H1 (cell line): ENCODE data around the gene DIP2C. TPM values are rescaled to one million over a fixed set of nuclear protein-coding genes. Genes with fewer than 3 reads are reported as not detected.

Experiments
- CTCF ChIA-PET: fragments of 300-600 bp; sonication (Branson Sonifier 250); formaldehyde crosslinking; loops from one replicate; lab custom pipeline; 2021; ENCODE audit not compliant: partially characterized antibody; lab: Charles Lee
- POLR2A ChIA-PET: fragments of 300-600 bp; sonication (Branson Sonifier 250); formaldehyde crosslinking; loops from one replicate; lab custom pipeline; 2021; ENCODE audit warnings: inconsistent platforms; ENCODE audit not compliant: partially characterized antibody; lab: Charles Lee
- DNase-seq, 2 experiments: peaks; one replicate each; pipeline versions ENCODE4 v3.0.0 to v3.0.0-alpha.2; 2010 to 2022; ENCODE audit warnings: low spot score in 2 of 2, low read depth in 1 of 2, mixed read lengths in 1 of 2
- FAIRE-seq: peaks from 2 replicates; lab custom pipeline; 2011; peaks lifted over from hg19 to GRCh38; lab: Jason Lieb, UNC
- H2AFZ ChIP-seq: 2 replicates; pipeline ENCODE4 v1.8.1; 2012; ENCODE audit warnings: low read length, inconsistent platforms
- H2AK5ac ChIP-seq: 2 replicates; pipeline ENCODE4 v1.6.1; 2013; ENCODE audit warnings: low read depth, low read length
- H2BK120ac ChIP-seq: replicated peaks from 2 replicates; pipeline ENCODE3; 2013; ENCODE audit warnings: low read depth, low read length, inconsistent platforms
- H2BK12ac ChIP-seq: 2 replicates; pipeline ENCODE4 v1.6.1; 2013; ENCODE audit warnings: low read depth, low read length
- H2BK15ac ChIP-seq: 2 replicates; pipeline ENCODE4 v1.6.1; 2013; ENCODE audit warnings: low read length
- H2BK20ac ChIP-seq: 2 replicates; pipeline ENCODE4 v1.6.1; 2013; ENCODE audit warnings: low read length
- H2BK5ac ChIP-seq: 2 replicates; pipeline ENCODE4 v1.6.1; 2013; ENCODE audit warnings: low read depth, low read length
- H3K14ac ChIP-seq: 2 replicates; pipeline ENCODE4 v1.6.1; 2013; ENCODE audit warnings: inconsistent platforms; ENCODE audit not compliant: insufficient read length
- H3K18ac ChIP-seq: 2 replicates; pipeline ENCODE4 v1.6.1; 2013; ENCODE audit warnings: low read length; ENCODE audit errors: extremely low read depth
- H3K23ac ChIP-seq: 2 replicates; pipeline ENCODE4 v1.6.1; 2013; ENCODE audit warnings: inconsistent platforms; ENCODE audit not compliant: insufficient read length
- H3K23me2 ChIP-seq: 2 replicates; pipeline ENCODE4 v1.6.1; 2013; ENCODE audit warnings: low read depth, low read length
- H3K27ac ChIP-seq: 2 replicates; pipeline ENCODE4 v1.6.1; 2011; ENCODE audit warnings: low read depth, low read length, inconsistent platforms
- H3K27me3 ChIP-seq, 4 experiments: replicated peaks in 1 of 4; 1 replicate in 1 of 4; 2 replicates in 3 of 4; pipeline versions ENCODE4 v1.6.1 to v1.8.1; 2011 to 2013; ENCODE audit warnings: low read length in 3 of 4, mild to moderate bottlenecking in 3 of 4, inconsistent platforms in 2 of 4, mixed read lengths in 2 of 4, moderate library complexity in 1 of 4; ENCODE audit not compliant: control insufficient read depth in 3 of 4, insufficient read depth in 3 of 4; ENCODE audit errors: extremely low read depth in 1 of 4
- H3K36me3 ChIP-seq, 4 experiments: 2 replicates each; pipeline versions ENCODE4 v1.6.1 to v1.8.1; 2011 to 2013; ENCODE audit warnings: mild to moderate bottlenecking in 4 of 4, low read length in 3 of 4, moderate library complexity in 2 of 4, control low read depth in 1 of 4, inconsistent platforms in 1 of 4; ENCODE audit not compliant: insufficient read depth in 4 of 4, control insufficient read depth in 2 of 4
- H3K4ac ChIP-seq: replicated peaks from 2 replicates; pipeline ENCODE3; 2013; ENCODE audit warnings: low read length, low read depth, mixed read lengths, inconsistent platforms; ENCODE audit not compliant: insufficient read length
- H3K4me1 ChIP-seq, 4 experiments: replicated peaks in 1 of 4; 1 replicate in 1 of 4; 2 replicates in 3 of 4; pipeline versions ENCODE4 v1.6.1 to v1.8.1; 2011 to 2013; ENCODE audit warnings: low read length in 3 of 4, inconsistent platforms in 2 of 4, mixed read lengths in 1 of 4; ENCODE audit not compliant: insufficient read depth in 4 of 4, control insufficient read depth in 3 of 4
- H3K4me2 ChIP-seq, 2 experiments: 2 replicates each; pipeline versions ENCODE4 v1.6.1 to v1.8.1; 2011 to 2013; ENCODE audit warnings: low read depth in 2 of 2, low read length in 2 of 2, control low read depth in 1 of 2, inconsistent platforms in 1 of 2, mild to moderate bottlenecking in 1 of 2; ENCODE audit not compliant: insufficient read depth in 1 of 2
- H3K4me3 ChIP-seq, 4 experiments: fragments of 200-600, 300-600 bp in 1 of 4; sonication (generic), shearing (Covaris generic), sonication (Bioruptor Twin) in 1 of 4; 2 replicates each; pipeline versions ENCODE4 v1.5.1 to v1.8.1; 2011 to 2016; ENCODE audit warnings: low read length in 4 of 4, low read depth in 3 of 4, control low read depth in 2 of 4, inconsistent platforms in 2 of 4, mild to moderate bottlenecking in 2 of 4, mixed read lengths in 1 of 4, moderate library complexity in 1 of 4; ENCODE audit not compliant: insufficient read depth in 2 of 4; ENCODE audit errors: extremely low read depth in 1 of 4
- H3K56ac ChIP-seq: replicated peaks from 2 replicates; pipeline ENCODE3; 2013; ENCODE audit warnings: low read depth, mild to moderate bottlenecking, mixed read lengths, low read length, inconsistent platforms; ENCODE audit not compliant: insufficient read length
- H3K79me1 ChIP-seq: 2 replicates; pipeline ENCODE4 v1.6.1; 2013; ENCODE audit warnings: low read depth, low read length, control low read depth
- H3K79me2 ChIP-seq, 2 experiments: 2 replicates each; pipeline versions ENCODE4 v1.6.1 to v1.8.1; 2012 to 2013; ENCODE audit warnings: low read length in 2 of 2, mild to moderate bottlenecking in 2 of 2, inconsistent platforms in 1 of 2; ENCODE audit not compliant: insufficient read depth in 2 of 2, control insufficient read depth in 1 of 2
- H3K9ac ChIP-seq, 4 experiments: replicated peaks in 1 of 4; 1 replicate in 1 of 4; 2 replicates in 3 of 4; pipeline versions ENCODE4 v1.6.1 to v1.8.1; 2011 to 2013; ENCODE audit warnings: low read depth in 3 of 4, low read length in 3 of 4, control low read depth in 2 of 4, mild to moderate bottlenecking in 2 of 4, moderate library complexity in 2 of 4, inconsistent platforms in 1 of 4; ENCODE audit errors: extremely low read depth in 1 of 4
- H3K9me3 ChIP-seq, 2 experiments: 2 replicates each; pipeline versions ENCODE4 v1.6.1 to v1.8.1; 2012 to 2013; ENCODE audit warnings: mild to moderate bottlenecking in 2 of 2, moderate library complexity in 2 of 2, control low read depth in 1 of 2, inconsistent platforms in 1 of 2, low read depth in 1 of 2, low read length in 1 of 2, mixed read lengths in 1 of 2; ENCODE audit not compliant: insufficient read depth in 2 of 2
- H4K20me1 ChIP-seq, 2 experiments: replicated peaks in 1 of 2; 2 replicates each; pipeline versions ENCODE3 to v1.8.1; 2011 to 2013; ENCODE audit warnings: inconsistent platforms in 2 of 2, low read length in 2 of 2, mild to moderate bottlenecking in 1 of 2; ENCODE audit not compliant: insufficient read depth in 2 of 2, control insufficient read depth in 1 of 2
- H4K5ac ChIP-seq: 2 replicates; pipeline ENCODE4 v1.6.1; 2013; ENCODE audit warnings: low read length, low read depth, mixed read lengths, inconsistent platforms; ENCODE audit not compliant: insufficient read length
- H4K8ac ChIP-seq: 2 replicates; pipeline ENCODE4 v1.8.0; 2013; ENCODE audit warnings: mild to moderate bottlenecking, moderate library complexity, low read length, inconsistent platforms; ENCODE audit not compliant: insufficient read depth; ENCODE audit errors: extremely low read depth
- H4K91ac ChIP-seq: replicated peaks from 2 replicates; pipeline ENCODE3; 2013; ENCODE audit warnings: low read length, mixed read lengths, inconsistent platforms; ENCODE audit not compliant: insufficient read length
- CEBPB ChIP-seq: IDR thresholded peaks from 2 replicates; pipeline ENCODE4 v1.6.1; 2012; ENCODE audit warnings: low read depth, low read length
- KDM5A ChIP-seq: fragments of 200-600 bp; IDR thresholded peaks from 2 replicates; pipeline ENCODE4 v1.7.1; 2012; ENCODE audit warnings: mild to moderate bottlenecking, low read length, inconsistent platforms, mixed read lengths
- RBBP5 ChIP-seq: IDR thresholded peaks from 2 replicates; pipeline ENCODE4 v1.7.1; 2012; ENCODE audit warnings: low read depth, mild to moderate bottlenecking, inconsistent platforms, low read length, moderate library complexity, borderline replicate concordance
- RXRA ChIP-seq: IDR thresholded peaks from 2 replicates; pipeline ENCODE4 v1.6.1; 2011; ENCODE audit warnings: low read depth, mild to moderate bottlenecking, low read length, moderate library complexity; ENCODE audit not compliant: insufficient read depth
- SP1 ChIP-seq: IDR thresholded peaks from 2 replicates; pipeline ENCODE4 v1.6.1; 2011; ENCODE audit warnings: low read depth, low read length
- SP4 ChIP-seq: IDR thresholded peaks from 2 replicates; pipeline ENCODE4 v1.6.1; 2012; ENCODE audit warnings: low read length, inconsistent platforms
- TEAD4 ChIP-seq: IDR thresholded peaks from 2 replicates; pipeline ENCODE4 v1.6.1; 2012; ENCODE audit warnings: low read depth, low read length, inconsistent platforms, mixed read lengths
- USF2 ChIP-seq: IDR thresholded peaks from 2 replicates; pipeline ENCODE4 v1.6.1; 2011; ENCODE audit warnings: low read length, improper control_type of control experiment
- WGBS, 2 experiments: shearing (Covaris generic) in 1 of 2; methylation state at CpG; one replicate each; pipeline versions ENCODE4 v1.1.6 to v1.1.7; 2013 to 2015; ENCODE audit warnings: low lambda C conversion rate in 2 of 2, mixed read lengths in 2 of 2, inconsistent platforms in 1 of 2, low coverage in 1 of 2, missing lambda C conversion rate in 1 of 2; ENCODE audit not compliant: insufficient replicate concordance in 2 of 2, insufficient coverage in 1 of 2, insufficient read length in 1 of 2; ENCODE audit errors: extremely low coverage in 1 of 2, missing lambda C conversion rate in 1 of 2; 5-methylcytosine and 5-hydroxymethylcytosine counted together
- polyA plus RNA-seq, 7 experiments: library from polyadenylated mRNA; depleted of rRNA in 3 of 7; stranded (reverse) in 5 of 7; unstranded in 2 of 7; fragments of >200 nt in 5 of 7; fragments of 200-250 nt in 2 of 7; gene quantifications; 1 replicate in 5 of 7; 2 replicates in 1 of 7; 4 replicates in 1 of 7; pipeline versions ENCODE4 v1.2.1 to v1.2.3, GENCODE V29; 2011 to 2013; ENCODE audit warnings: missing spikeins in 2 of 7, mixed read lengths in 2 of 7
- total RNA-seq: library from RNA; stranded (reverse); fragmentation: NEBNext Ultra II Directional; extraction: Animal tissue kit (Norgen Biotek cat#: 25700); gene quantifications from 2 replicates; pipeline ENCODE4 v1.2.1, GENCODE V29; 2021

Gene DIP2C
- total and polyA plus RNA-seq, 2 of the 8 experiments (the other 6 are each of a cell fraction or from before 2014, with no cell fraction given): 3.8 to 9.3 TPM

GRCh38 chr10:437698-438490, 251.6 kb downstream of the DIP2C start:
- Histone ChIP-seq H3K4me2 (no peak overlapping the region), H2BK12ac (no peak overlapping the region), H2BK20ac (no peak overlapping the region), H3K14ac (no peak overlapping the region), H3K23me2 (no peaks in the 10 kb centered on the region), H2BK15ac (no peak overlapping the region), H3K79me1 (no peaks in the 10 kb centered on the region), H3K56ac (no peak overlapping the region), H3K4me1 (no peaks in the 10 kb centered on the region), H3K18ac (no peak overlapping the region), H2AFZ (no peak overlapping the region), H4K20me1 (peaks cover 0 to 4% of the 10 kb centered on the region in 2 experiments), H3K4me3 (no peak overlapping the region), H3K9ac (no peak overlapping the region), H4K5ac (no peak overlapping the region), H2AK5ac (no peak overlapping the region), H2BK120ac (no peak overlapping the region), H3K79me2 (no peaks in the 10 kb centered on the region), H3K4ac (no peak overlapping the region), H3K9me3 (peaks cover 4 to 5% of the 10 kb centered on the region in 2 experiments; a peak in 1 of 4 replicates), H3K23ac (no peak overlapping the region), H3K27me3 (no peaks in the 10 kb centered on the region), H4K8ac (no peak overlapping the region), H3K27ac (no peak overlapping the region), H3K36me3 (no peaks in the 10 kb centered on the region), H4K91ac (no peak overlapping the region), H2BK5ac (no peak overlapping the region)
- no peak for FAIRE-seq
- POLR2A ChIA-PET: no interaction called here
- TF ChIP-seq USF2 (no peak), RXRA (no peak), RBBP5 (no peak), TEAD4 (no peak), SP1 (no peak), KDM5A (no peak), CEBPB (no peak), SP4 (no peak)
- WGBS, 2 experiments: 94% methylated on average over 3 of the region's 3 CpGs; no CpG with 5 or more reads in 1 of the 2 experiments
- CTCF ChIA-PET: interaction anchor here (1.3 to 3.6 kb wide), 2 partner anchors 22 to 100 kb away, joined by 3 to 14 read pairs; no protein-coding TSS in a partner anchor
- no peak for DNase-seq
